Germinal center (tissue), 1 donor: Measurements from ENCODE around the gene MIPEP.
"Not testable (repeated sequence)": the region's sequence is repeated elsewhere in the genome, so short reads cannot be mapped to it uniquely, and the experiment has no call there.

ENCODE experiments used
- DNase-seq: peaks from one replicate; pipeline ENCODE4 v3.0.0; 2012; ENCODE audit warnings: mixed read lengths, low spot score

Gene MIPEP

GRCh38 chr13:23888658-23889614 lies at the start of gene MIPEP:
MIPEP (minus strand) TSS chr13:23889400; CDS start chr13:23889320, 80 bp downstream.
- peak; percentile 92 for DNase-seq

DNA sequence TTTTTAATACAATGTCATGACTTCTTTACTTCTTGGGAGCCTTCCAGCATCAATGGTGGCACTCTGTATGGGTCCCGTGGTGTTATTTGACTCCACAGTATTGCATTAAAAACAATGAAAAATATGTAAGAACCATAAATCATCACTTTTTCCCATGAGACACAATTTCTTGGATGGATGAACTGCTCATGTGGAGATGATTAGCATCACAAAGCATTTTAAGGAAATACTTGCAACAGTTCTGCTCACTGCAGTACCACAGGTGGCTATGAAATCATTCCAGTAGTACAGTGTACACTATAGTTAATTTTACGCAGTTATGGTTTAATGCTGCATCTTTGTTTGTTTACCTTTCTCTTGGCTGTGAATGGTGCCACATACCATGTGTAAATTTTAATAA lies 45.3 kb upstream of the MIPEP start:
- no peak for DNase-seq

DNA sequence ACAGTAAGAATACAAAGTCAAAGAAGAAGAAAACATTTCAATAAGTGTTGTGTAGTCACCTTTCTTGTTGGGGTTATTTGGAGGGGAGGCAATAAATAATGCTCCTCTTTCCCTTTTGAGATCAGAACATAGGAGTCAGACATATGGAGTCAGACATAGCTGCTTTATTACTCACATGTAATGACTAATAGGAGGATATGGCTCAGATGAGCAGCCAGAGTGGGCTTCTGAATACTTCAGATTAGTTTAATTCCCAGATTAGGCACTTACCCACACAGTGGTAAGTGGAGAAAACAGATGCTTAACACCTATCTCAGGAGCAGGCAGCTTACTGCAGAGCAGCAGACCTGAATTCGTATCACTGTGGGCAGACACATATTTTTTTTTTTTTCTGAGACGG lies 39.8 kb upstream of the MIPEP start:
- DNase-seq = no peak

GRCh38 chr13:23923031-23923430 lies 33.8 kb upstream of the MIPEP start:
- no peak for DNase-seq

GRCh38 chr13:23922005-23922932 lies 33.1 kb upstream of the MIPEP start:
- DNase-seq = no peak

DNA sequence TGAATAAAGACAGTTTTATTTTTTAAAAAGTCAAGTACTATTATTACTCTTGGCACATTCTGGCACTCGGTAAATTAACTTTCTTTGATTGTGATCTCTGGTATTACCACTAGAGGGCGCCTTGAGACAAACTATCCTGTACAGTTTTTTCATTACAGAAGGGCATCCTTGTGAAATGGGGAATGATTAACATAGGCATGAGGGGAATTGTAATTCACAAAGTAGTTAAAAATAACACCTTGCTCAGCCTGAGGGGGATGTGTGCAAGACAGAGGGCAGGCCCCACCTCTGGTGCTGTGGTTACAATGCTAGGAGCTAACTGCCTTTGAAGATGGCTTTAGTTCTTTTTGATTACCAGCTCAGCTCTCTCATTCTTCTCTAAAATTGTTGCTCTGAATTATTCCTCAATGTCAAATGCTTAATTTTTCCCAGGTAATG lies 32.3 kb upstream of the MIPEP start:
- no peak for DNase-seq

DNA sequence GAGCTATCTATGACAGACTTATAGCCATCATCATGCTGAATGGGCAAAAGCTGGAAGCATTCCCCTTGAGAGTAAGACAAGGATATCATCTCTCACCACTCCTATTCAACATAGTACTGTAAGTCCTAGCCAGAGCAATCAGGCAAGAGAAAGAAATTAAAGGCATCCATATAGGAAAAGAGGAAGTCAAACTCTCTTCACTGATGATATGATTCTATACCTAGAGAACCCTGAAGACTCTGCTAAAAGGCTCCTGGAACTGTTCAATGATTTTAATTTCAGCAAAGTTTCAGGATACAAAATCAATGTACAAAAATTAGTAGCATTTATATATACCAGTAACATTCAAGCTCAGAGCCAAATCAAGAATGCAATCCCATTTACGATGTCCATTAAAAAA lies 29.8 kb upstream of the MIPEP start:
- no peak for DNase-seq

DNA sequence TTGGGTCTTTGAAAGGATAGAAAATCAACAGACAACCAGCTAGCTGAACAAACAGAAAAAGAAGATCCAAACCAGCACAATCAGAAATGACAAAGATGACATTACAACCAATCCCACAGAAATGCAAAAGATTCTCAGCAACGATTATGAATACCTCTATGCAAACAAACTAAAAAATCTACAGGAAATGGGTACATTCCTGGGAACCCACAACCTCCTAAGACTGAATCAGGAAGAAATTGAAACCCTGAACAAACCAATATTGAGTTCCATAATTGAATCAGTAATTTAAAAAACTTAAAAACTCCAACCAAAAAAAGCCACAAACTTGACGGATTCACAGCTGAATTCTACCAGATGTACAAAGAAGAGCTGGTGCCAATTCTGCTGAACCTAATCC lies 29.0 kb upstream of the MIPEP start:
- DNase-seq = no peak

- no peak for DNase-seq
Measured at GRCh38 chr13:23915308-23915707, 26.1 kb upstream of the MIPEP start.

- DNase-seq = no peak
Measured at GRCh38 chr13:23912469-23912868, 23.3 kb upstream of the MIPEP start.

DNA sequence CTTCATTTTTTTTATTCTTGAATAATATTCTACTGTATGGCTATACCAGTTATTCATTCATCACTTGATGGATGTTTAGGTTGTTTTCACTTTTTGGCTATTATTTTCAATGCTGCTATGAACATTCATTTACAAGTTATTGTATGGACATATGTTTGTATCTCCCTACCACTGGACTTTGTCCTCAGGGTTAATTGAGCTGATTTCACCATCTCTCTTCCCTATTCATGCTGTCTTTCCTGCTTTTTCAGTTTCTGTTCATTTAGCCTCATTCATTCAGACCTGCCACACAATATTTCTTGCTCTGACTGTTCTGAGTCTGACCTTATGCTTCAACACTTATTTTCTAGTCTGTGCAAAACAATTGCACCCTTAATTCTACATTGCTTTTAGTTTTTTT lies 20.4 kb upstream of the MIPEP start:
- DNase-seq = no peak

DNA sequence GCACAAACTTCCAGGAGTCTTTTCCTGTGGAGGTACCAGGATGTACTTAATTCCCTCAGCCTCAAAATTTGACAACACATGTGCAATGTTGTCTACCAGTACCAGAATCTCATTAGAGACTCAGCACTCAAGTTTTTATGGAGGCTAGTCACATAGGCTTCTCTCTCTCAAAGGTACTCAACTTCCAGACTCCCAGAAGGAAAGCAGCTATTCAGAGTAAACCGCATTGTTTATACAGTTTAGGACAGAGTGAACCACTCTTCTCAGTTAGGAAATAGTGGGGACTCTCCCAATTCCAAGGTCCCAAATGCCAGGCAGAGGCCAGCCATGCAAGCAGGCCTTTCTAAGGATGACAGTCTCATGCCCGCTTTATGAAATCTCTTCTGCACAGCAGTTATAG lies 16.6 kb upstream of the MIPEP start:
- no peak for DNase-seq

DNA sequence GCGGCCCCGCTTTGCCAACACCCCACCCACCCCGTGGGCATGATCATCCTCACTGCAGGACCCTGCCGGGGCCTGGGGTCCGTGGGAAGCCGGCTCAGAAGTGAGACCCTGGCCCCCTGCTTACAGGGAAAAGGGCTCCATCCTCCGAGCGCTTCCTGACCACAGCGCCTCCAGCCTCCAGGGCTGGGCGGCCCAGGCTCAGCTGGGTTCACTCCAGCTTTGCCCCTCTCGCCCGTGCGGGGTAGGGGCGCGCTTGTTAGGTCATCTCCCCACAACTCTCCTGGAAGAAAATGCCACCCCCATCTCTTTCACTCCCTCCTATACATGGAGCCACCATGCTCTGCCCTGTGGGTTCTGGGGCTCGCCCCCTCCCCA lies 14.7 kb upstream of the MIPEP start:
- DNase-seq = no peak

- no peak for DNase-seq
Measured at GRCh38 chr13:23902975-23903905, 14.0 kb upstream of the MIPEP start.

DNA sequence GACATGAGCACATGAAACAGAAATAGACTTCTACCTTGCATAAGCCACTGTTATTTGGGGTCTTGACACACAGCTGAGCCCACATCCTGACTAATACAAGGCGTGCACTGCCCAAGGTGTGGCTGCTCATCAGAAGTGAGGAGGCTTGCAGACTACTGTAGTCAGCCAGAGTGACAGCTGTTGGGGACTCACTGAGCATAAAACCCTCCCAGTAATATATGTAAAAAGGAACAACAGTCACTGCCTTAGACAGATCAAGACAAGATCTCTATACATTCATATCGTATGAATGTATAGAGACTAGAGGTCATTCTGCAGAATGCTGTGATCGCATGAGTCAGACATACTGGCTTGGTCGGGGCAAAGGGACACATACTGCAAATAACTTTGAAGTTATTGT lies 12.2 kb upstream of the MIPEP start:
- no peak for DNase-seq

GRCh38 chr13:23899555-23899954 lies 10.4 kb upstream of the MIPEP start:
- peak; percentile 9 for DNase-seq

- no peak for DNase-seq
Measured at GRCh38 chr13:23898101-23898500, 8.9 kb upstream of the MIPEP start.

GRCh38 chr13:23897452-23897919 lies 8.3 kb upstream of the MIPEP start, which contains the start of gene C1QTNF9B:
C1QTNF9B (minus strand) TSS chr13:23897502.
- DNase-seq = not testable (repeated sequence)

- DNase-seq = not testable (repeated sequence)
Measured at GRCh38 chr13:23894746-23895145, 5.5 kb upstream of the MIPEP start.

- not testable (repeated sequence) for DNase-seq
Measured at GRCh38 chr13:23893791-23894190, 4.6 kb upstream of the MIPEP start.
